ACC112 (cell line): ENCODE data around the gene C12orf42.

ENCODE experiments used
- H2AFZ ChIP-seq: fragments of 200-600 bp; sonication (generic); one replicate; pipeline ENCODE4 v1.6.0; 2017; ENCODE audit warnings: antibody characterized with exemption, low read length; ENCODE audit not compliant: unreplicated experiment
- H3K27ac ChIP-seq: fragments of 200-600 bp; sonication (generic); 2 replicates; pipeline ENCODE4 v1.5.1; 2014; ENCODE audit warnings: low read depth, mild to moderate bottlenecking, antibody characterized with exemption, low read length, moderate library complexity
- H3K27me3 ChIP-seq: fragments of 200-600 bp; sonication (generic); 2 replicates; pipeline ENCODE4 v1.6.1; 2014; ENCODE audit warnings: mild to moderate bottlenecking, antibody characterized with exemption, low read length, moderate library complexity, mixed read lengths; ENCODE audit not compliant: insufficient read depth
- H3K36me3 ChIP-seq: fragments of 200-600 bp; sonication (generic); 2 replicates; pipeline ENCODE4 v1.6.1; 2016; ENCODE audit warnings: mild to moderate bottlenecking, antibody characterized with exemption, low read length, moderate library complexity, mixed read lengths; ENCODE audit not compliant: insufficient read depth
- H3K4me1 ChIP-seq: fragments of 200-600 bp; sonication (generic); one replicate; pipeline ENCODE4 v1.6.1; 2016; ENCODE audit warnings: low read length, mixed read lengths; ENCODE audit not compliant: insufficient read depth, unreplicated experiment, control insufficient read depth
- H3K4me3 ChIP-seq: fragments of 200-600 bp; sonication (generic); 2 replicates; pipeline ENCODE4 v1.5.1; 2014; ENCODE audit warnings: mild to moderate bottlenecking, low read depth, low read length
- H3K79me2 ChIP-seq: fragments of 200-600 bp; sonication (generic); one replicate; pipeline ENCODE4 v1.6.0; 2016; ENCODE audit warnings: low read length; ENCODE audit not compliant: control insufficient read depth, unreplicated experiment, insufficient read depth

The C12orf42 gene

GRCh38 chr12:103494734-103495468, 867 bp downstream of the C12orf42 start:
- H3K4me3 ChIP-seq: no peak overlapping the region

GRCh38 chr12:103494051-103494733, 1.6 kb downstream of the C12orf42 start:
- Histone ChIP-seq H3K79me2 (no peaks in the 10 kb centered on the region), H2AFZ (no peak overlapping the region), H3K27ac (no peak overlapping the region), H3K4me3 (no peak overlapping the region), H3K27me3 (peaks cover 41% of the 10 kb centered on the region), H3K4me1 (no peaks in the 10 kb centered on the region), H3K36me3 (no peaks in the 10 kb centered on the region)

More at GRCh38 chr12:103494734-103495468, 867 bp downstream of the C12orf42 start:
- Histone ChIP-seq H3K79me2 (no peaks in the 10 kb centered on the region), H3K27me3 (peaks cover 41% of the 10 kb centered on the region), H3K36me3 (no peaks in the 10 kb centered on the region), H3K4me1 (no peaks in the 10 kb centered on the region), H2AFZ (no peak overlapping the region), H3K27ac (no peak overlapping the region)

- no peaks in the 10 kb centered on the region for H3K79me2 ChIP-seq
- no peaks in the 10 kb centered on the region for H3K4me1 ChIP-seq
- no peak overlapping the region for H3K4me3 ChIP-seq
- no peak overlapping the region for H3K27ac ChIP-seq
- H2AFZ ChIP-seq: no peak overlapping the region
- H3K36me3 ChIP-seq: no peaks in the 10 kb centered on the region
- peaks cover 41% of the 10 kb centered on the region for H3K27me3 ChIP-seq
Observed at GRCh38 chr12:103493199-103493598, 2.6 kb downstream of the C12orf42 start.

- Histone ChIP-seq H3K27me3 (no peaks in the 10 kb centered on the region), H2AFZ (no peak overlapping the region), H3K79me2 (no peaks in the 10 kb centered on the region), H3K4me1 (no peaks in the 10 kb centered on the region), H3K36me3 (no peaks in the 10 kb centered on the region), H3K4me3 (no peak overlapping the region), H3K27ac (no peak overlapping the region)
Observed at GRCh38 chr12:103482365-103482764, 13.4 kb downstream of the C12orf42 start.

GRCh38 chr12:103475073-103475472, 20.7 kb downstream of the C12orf42 start:
- no peaks in the 10 kb centered on the region for H3K27me3 ChIP-seq
- no peak overlapping the region for H2AFZ ChIP-seq
- no peak overlapping the region for H3K4me3 ChIP-seq
- H3K79me2 ChIP-seq: no peaks in the 10 kb centered on the region
- H3K27ac ChIP-seq: no peak overlapping the region
- H3K36me3 ChIP-seq: no peaks in the 10 kb centered on the region
- H3K4me1 ChIP-seq: no peaks in the 10 kb centered on the region

GRCh38 chr12:103470664-103471063, 25.1 kb downstream of the C12orf42 start:
- Histone ChIP-seq H3K27me3 (no peaks in the 10 kb centered on the region), H3K4me3 (no peak overlapping the region), H2AFZ (no peak overlapping the region), H3K79me2 (no peaks in the 10 kb centered on the region), H3K27ac (no peak overlapping the region), H3K36me3 (no peaks in the 10 kb centered on the region), H3K4me1 (no peaks in the 10 kb centered on the region)

- H3K36me3 ChIP-seq: no peaks in the 10 kb centered on the region
- H3K4me1 ChIP-seq: no peaks in the 10 kb centered on the region
- H3K27ac ChIP-seq: no peak overlapping the region
- H3K27me3 ChIP-seq: no peaks in the 10 kb centered on the region
- no peak overlapping the region for H2AFZ ChIP-seq
- H3K79me2 ChIP-seq: no peaks in the 10 kb centered on the region
- H3K4me3 ChIP-seq: no peak overlapping the region
Observed at GRCh38 chr12:103469719-103470118, 26.0 kb downstream of the C12orf42 start.

- H2AFZ ChIP-seq: no peak overlapping the region
- H3K4me3 ChIP-seq: no peak overlapping the region
- H3K4me1 ChIP-seq: no peaks in the 10 kb centered on the region
Observed at GRCh38 chr12:103468837-103469236, 26.9 kb downstream of the C12orf42 start.

GRCh38 chr12:103462675-103463074, 33.1 kb downstream of the C12orf42 start:
- Histone ChIP-seq H3K27me3 (no peaks in the 10 kb centered on the region), H3K27ac (no peak overlapping the region), H3K4me1 (no peaks in the 10 kb centered on the region), H2AFZ (no peak overlapping the region), H3K4me3 (no peak overlapping the region), H3K36me3 (no peaks in the 10 kb centered on the region), H3K79me2 (no peaks in the 10 kb centered on the region)

More at GRCh38 chr12:103468837-103469236, 26.9 kb downstream of the C12orf42 start:
- H3K79me2 ChIP-seq: no peaks in the 10 kb centered on the region
- H3K27me3 ChIP-seq: no peaks in the 10 kb centered on the region
- H3K27ac ChIP-seq: no peak overlapping the region
- H3K36me3 ChIP-seq: no peaks in the 10 kb centered on the region

- Histone ChIP-seq H3K27ac (no peak overlapping the region), H3K27me3 (no peaks in the 10 kb centered on the region), H3K79me2 (no peaks in the 10 kb centered on the region), H2AFZ (no peak overlapping the region), H3K36me3 (no peaks in the 10 kb centered on the region), H3K4me3 (no peak overlapping the region), H3K4me1 (no peaks in the 10 kb centered on the region)
Observed at GRCh38 chr12:103457471-103457870, 38.3 kb downstream of the C12orf42 start.

GRCh38 chr12:103456006-103456405, 39.8 kb downstream of the C12orf42 start:
- H3K79me2 ChIP-seq: no peaks in the 10 kb centered on the region
- H3K27ac ChIP-seq: no peak overlapping the region
- H3K36me3 ChIP-seq: no peaks in the 10 kb centered on the region
- H3K4me1 ChIP-seq: no peaks in the 10 kb centered on the region
- no peak overlapping the region for H2AFZ ChIP-seq
- no peaks in the 10 kb centered on the region for H3K27me3 ChIP-seq
- H3K4me3 ChIP-seq: no peak overlapping the region
